Lower lobe of right lung (tissue), 2 donors: ENCODE results near the gene SIGLEC6. TPM values are rescaled to one million over a fixed set of nuclear protein-coding genes. Genes with fewer than 3 reads are reported as not detected.

Source experiments
- ATAC-seq, 2 donors: fragments of 200-7000 bp; cut with Tn5 transposase; one replicate each; pipeline ENCODE4 v1.9.1; 2020 to 2022; ENCODE audit warnings: mild to moderate bottlenecking in 2 of 2, moderate library complexity in 2 of 2
- DNase-seq: peaks from one replicate; pipeline ENCODE4 v3.0.0-alpha.2; 2020
- H3K27ac ChIP-seq: fragments of 200-600 bp; one replicate; pipeline ENCODE4 v1.8.0; 2022
- H3K27me3 ChIP-seq: fragments of 200-600 bp; one replicate; pipeline ENCODE4 v1.8.0; 2022; ENCODE audit warnings: low read depth
- H3K36me3 ChIP-seq: fragments of 200-600 bp; one replicate; pipeline ENCODE4 v1.8.0; 2022; ENCODE audit warnings: mild to moderate bottlenecking
- H3K4me1 ChIP-seq: fragments of 200-600 bp; one replicate; pipeline ENCODE4 v1.8.0; 2022
- H3K4me3 ChIP-seq: fragments of 200-600 bp; one replicate; pipeline ENCODE4 v1.8.0; 2022; ENCODE audit warnings: mild to moderate bottlenecking
- H3K9me3 ChIP-seq: fragments of 200-600 bp; one replicate; pipeline ENCODE4 v1.8.0; 2022
- intact Hi-C: fragments of 100-400 bp; cut with DNase I; formaldehyde crosslinking; loops from one replicate; pipeline ENCODE4 v1.11.0; 2022
- total RNA-seq: library from RNA; stranded (reverse); fragmentation: NEBNext Ultra II Directional; extraction: Animal tissue kit (Norgen Biotek cat#: 25700); gene quantifications from one replicate; pipeline ENCODE4 v1.2.1, GENCODE V29; 2021
- TF ChIP-seq, protein P1 (sequence below): fragments of 200-600 bp; IDR thresholded peaks from one replicate; pipeline ENCODE4 v1.8.0; 2022; ENCODE audit warnings: antibody characterized with exemption, mild to moderate bottlenecking
- donor health status: DM: no; HTN: yes; CAD: no; lungs with severe emphysema.

SIGLEC6 gene
- total RNA-seq, 1 donor from 2014 or later: 6.5 TPM

DNA sequence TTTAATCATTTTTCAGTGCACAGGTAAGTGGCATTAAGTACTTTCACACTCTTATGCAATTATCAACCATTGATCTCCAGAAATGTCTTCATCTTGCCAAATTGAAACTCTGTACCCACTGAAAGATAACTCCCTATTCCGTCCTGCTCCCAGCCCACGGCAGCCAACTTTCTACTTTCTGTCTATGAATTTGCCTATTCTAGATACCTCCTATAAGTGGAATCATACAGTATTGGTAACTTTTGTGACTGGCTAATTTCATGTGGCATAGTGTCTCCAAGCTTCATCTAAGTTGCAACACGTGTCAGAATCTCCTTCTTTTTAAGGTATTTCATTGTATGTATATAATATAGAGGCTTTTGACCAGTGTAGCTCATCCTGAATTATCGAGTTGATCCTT, 58.9 kb downstream of the SIGLEC6 start:
- no peak overlapping the region for H3K27ac ChIP-seq
- ATAC-seq (no peak), DNase-seq (no peak)
- H3K9me3 ChIP-seq: no peaks in the 10 kb centered on the region
- intact Hi-C loops: no loop called here
- TF ChIP-seq, protein P1, sequence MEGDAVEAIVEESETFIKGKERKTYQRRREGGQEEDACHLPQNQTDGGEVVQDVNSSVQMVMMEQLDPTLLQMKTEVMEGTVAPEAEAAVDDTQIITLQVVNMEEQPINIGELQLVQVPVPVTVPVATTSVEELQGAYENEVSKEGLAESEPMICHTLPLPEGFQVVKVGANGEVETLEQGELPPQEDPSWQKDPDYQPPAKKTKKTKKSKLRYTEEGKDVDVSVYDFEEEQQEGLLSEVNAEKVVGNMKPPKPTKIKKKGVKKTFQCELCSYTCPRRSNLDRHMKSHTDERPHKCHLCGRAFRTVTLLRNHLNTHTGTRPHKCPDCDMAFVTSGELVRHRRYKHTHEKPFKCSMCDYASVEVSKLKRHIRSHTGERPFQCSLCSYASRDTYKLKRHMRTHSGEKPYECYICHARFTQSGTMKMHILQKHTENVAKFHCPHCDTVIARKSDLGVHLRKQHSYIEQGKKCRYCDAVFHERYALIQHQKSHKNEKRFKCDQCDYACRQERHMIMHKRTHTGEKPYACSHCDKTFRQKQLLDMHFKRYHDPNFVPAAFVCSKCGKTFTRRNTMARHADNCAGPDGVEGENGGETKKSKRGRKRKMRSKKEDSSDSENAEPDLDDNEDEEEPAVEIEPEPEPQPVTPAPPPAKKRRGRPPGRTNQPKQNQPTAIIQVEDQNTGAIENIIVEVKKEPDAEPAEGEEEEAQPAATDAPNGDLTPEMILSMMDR: no peak
- no peaks in the 10 kb centered on the region for H3K27me3 ChIP-seq
- no peaks in the 10 kb centered on the region for H3K36me3 ChIP-seq
- no peaks in the 10 kb centered on the region for H3K4me1 ChIP-seq
- H3K4me3 ChIP-seq: no peak overlapping the region

DNA sequence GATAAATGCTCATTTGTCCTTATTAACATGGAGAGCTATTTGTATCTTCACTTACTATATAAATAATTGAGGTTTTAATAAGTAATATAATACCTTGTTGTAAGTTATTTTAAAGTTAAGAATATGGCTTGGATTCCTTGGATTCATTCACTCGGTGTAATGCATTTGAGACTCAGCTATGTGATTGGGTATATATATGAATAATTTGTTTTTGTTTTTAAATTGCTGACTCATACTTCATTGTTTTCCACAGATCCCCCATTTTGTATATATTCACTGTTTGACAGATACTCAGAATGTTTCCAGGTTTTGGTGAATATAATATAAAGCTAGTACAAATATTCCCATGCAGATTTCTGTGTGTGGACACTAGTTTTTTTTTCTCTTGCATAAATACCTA, 59.9 kb downstream of the SIGLEC6 start:
- H3K36me3 ChIP-seq: no peaks in the 10 kb centered on the region
- intact Hi-C loops: no loop called here
- no peaks in the 10 kb centered on the region for H3K27me3 ChIP-seq
- H3K4me3 ChIP-seq: no peak overlapping the region
- no peak overlapping the region for H3K27ac ChIP-seq
- TF ChIP-seq, protein P1: no peak
- no peak for ATAC-seq
- H3K4me1 ChIP-seq: no peaks in the 10 kb centered on the region
- no peak for DNase-seq
- no peaks in the 10 kb centered on the region for H3K9me3 ChIP-seq

DNA sequence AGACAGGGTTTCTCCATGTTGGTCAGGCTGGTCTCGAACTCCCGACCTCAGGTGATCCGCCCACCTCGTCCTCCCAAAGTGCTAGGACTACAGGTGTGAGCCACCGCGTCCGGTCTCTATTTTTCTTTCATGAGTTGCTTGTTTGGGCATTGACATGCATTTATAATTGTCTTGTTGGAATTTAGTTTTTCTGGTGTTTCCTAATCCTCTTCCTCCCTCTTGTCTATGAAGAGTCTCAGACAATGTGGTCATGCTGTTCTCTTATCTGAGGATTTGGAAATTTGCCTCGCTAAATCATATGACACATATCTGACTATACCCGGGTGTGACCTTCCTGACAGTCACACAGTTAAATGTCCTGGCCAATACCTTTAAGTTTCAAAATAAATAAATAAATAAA, 60.5 kb downstream of the SIGLEC6 start:
- DNase-seq (no peak), ATAC-seq (no peak)
- Histone ChIP-seq H3K36me3 (no peaks in the 10 kb centered on the region), H3K27me3 (no peaks in the 10 kb centered on the region), H3K4me1 (no peaks in the 10 kb centered on the region), H3K4me3 (no peak overlapping the region), H3K9me3 (no peaks in the 10 kb centered on the region), H3K27ac (no peak overlapping the region)
- TF ChIP-seq, protein P1: no peak
- intact Hi-C loops: no loop called here

DNA sequence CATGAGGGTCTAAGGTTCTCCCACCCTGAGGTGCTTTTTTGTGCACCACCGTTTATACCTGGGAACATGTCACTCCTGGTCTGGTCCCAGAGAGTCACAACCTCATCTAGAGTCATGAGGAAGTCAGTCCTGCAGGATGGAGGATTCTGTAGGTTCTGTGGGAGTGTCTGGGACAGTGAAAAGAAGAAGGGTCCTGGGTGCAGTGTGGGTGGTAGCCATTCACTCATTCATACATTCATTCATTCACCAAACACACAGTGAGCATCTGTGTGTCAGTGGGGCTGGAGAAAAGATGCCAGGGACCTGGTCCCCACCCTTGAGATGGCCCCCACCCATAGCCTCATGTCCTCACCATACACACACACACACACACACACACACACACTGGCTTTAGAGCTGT, 61.8 kb downstream of the SIGLEC6 start:
- Histone ChIP-seq H3K27me3 (no peaks in the 10 kb centered on the region), H3K4me1 (no peaks in the 10 kb centered on the region), H3K36me3 (no peaks in the 10 kb centered on the region), H3K4me3 (no peak overlapping the region), H3K9me3 (no peaks in the 10 kb centered on the region), H3K27ac (no peak overlapping the region)
- ATAC-seq (no peak), DNase-seq (no peak)
- TF ChIP-seq, protein P1: no peak
- intact Hi-C loops: no loop called here

DNA sequence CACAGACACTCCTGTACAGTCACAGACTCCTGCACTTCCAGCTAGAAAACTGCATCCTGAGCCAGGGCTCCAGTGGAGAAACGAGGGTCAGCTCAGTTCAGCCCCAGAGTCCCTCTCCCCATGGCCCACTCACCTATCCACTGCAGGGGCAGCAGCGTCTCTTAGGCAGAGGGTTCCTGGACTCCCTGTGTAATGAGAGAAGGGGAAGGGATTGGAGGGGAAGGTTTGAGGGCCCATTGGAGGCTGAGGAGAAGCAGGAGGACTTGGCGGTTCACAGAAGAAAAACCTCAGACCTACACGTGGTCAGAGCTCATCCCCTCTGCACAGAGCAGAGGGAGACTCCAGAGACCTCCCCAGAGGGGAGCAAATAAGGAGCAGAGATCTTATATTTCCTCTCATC, 62.3 kb downstream of the SIGLEC6 start:
- DNase-seq (no peak), ATAC-seq (no peak)
- H3K27ac ChIP-seq: no peak overlapping the region
- intact Hi-C loops: no loop called here
- no peaks in the 10 kb centered on the region for H3K9me3 ChIP-seq
- no peaks in the 10 kb centered on the region for H3K27me3 ChIP-seq
- no peaks in the 10 kb centered on the region for H3K36me3 ChIP-seq
- TF ChIP-seq, protein P1: no peak
- no peak overlapping the region for H3K4me3 ChIP-seq
- no peaks in the 10 kb centered on the region for H3K4me1 ChIP-seq

DNA sequence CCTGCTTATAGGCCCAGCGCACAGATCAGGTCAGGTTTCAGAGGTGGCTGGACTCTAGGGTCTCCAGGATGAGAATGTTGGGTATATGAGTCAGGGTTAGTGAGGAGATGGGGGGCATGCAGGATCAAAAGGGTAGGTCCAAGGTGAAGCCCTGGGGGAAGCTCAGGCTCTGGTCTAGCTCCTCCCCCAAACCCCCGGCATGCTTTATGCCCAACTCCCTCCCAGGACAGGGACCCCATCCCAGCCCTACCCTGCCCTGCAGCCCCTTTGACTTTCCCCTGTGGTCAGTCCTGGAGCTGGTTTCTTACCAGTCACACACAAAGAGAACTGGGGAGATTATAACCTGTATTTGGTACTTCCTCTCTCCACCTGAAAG, 62.9 kb downstream of the SIGLEC6 start:
- H3K27ac ChIP-seq: no peak overlapping the region
- intact Hi-C loops: no loop called here
- ATAC-seq (no peak), DNase-seq (no peak)
- no peaks in the 10 kb centered on the region for H3K36me3 ChIP-seq
- TF ChIP-seq, protein P1: no peak
- no peaks in the 10 kb centered on the region for H3K4me1 ChIP-seq
- H3K4me3 ChIP-seq: no peak overlapping the region
- H3K9me3 ChIP-seq: no peaks in the 10 kb centered on the region
- no peaks in the 10 kb centered on the region for H3K27me3 ChIP-seq
